ENCODE measurements around the gene CAPS2. TPM values are rescaled to one million over a fixed set of nuclear protein-coding genes. Genes with fewer than 3 reads are reported as not detected.

CAPS2 gene
- total RNA-seq, 1 experiment from 2014 or later: 4.3 TPM

GRCh38 chr12:75366629-75367028 is 36.5 kb upstream of the CAPS2 start:
- H4K20me1 ChIP-seq (ENCODE audit: control insufficient read depth, insufficient read depth, insufficient read length): no peaks in the 10 kb centered on the region
- H4K5ac ChIP-seq (ENCODE audit: insufficient read length, low read depth, low read length): no peak overlapping the region
- H2BK20ac ChIP-seq (ENCODE audit: low read depth, low read length, poor library complexity, severe bottlenecking): no peak overlapping the region
- H3K18ac ChIP-seq (ENCODE audit: insufficient read length, low read depth, low read length): no peak overlapping the region
- peaks cover 2% of the 10 kb centered on the region; the same call in 1 of the 2 replicates for H3K4me1 ChIP-seq (ENCODE audit: insufficient read depth, low read length)
- H2AK5ac ChIP-seq (ENCODE audit: insufficient read length, low read length): no peak overlapping the region
- peak overlapping the region; percentile 58 for H3K27ac ChIP-seq (ENCODE audit: insufficient read length, low read depth, low read length)
- DNase-seq: no peak
- no peaks in the 10 kb centered on the region for H3K79me1 ChIP-seq (ENCODE audit: insufficient read depth, low read depth, low read length, poor library complexity, severe bottlenecking)
- H2AFZ ChIP-seq (ENCODE audit: low read length): no peak overlapping the region
- TF ChIP-seq CTCF (conservative IDR thresholded peaks at IDR 0.05): no peak
- peak overlapping the region; percentile 69 for H3K4me2 ChIP-seq (ENCODE audit: insufficient read depth, insufficient read length, low read length)
- no peak overlapping the region for H2BK12ac ChIP-seq (ENCODE audit: insufficient read length, low read depth, low read length)
- H3K9me3 ChIP-seq (ENCODE audit: control insufficient read depth, low read depth, low read length): no peaks in the 10 kb centered on the region
- H3T11ph ChIP-seq (ENCODE audit: low read length): no peak overlapping the region
- H3K79me2 ChIP-seq (ENCODE audit: insufficient read depth, low read length): no peaks in the 10 kb centered on the region
- no peaks in the 10 kb centered on the region for H3K27me3 ChIP-seq (ENCODE audit: insufficient read depth, low read length)
- Mint-ChIP-seq H3K9me3 (peaks cover 0 to 7% of the 10 kb centered on the region in 2 experiments; a peak in 3 of 5 replicates), H3K27me3 (ENCODE audit: low read depth) (no peaks in the 10 kb centered on the region), H3K27ac (peak overlapping the region; percentile 8 to 97 (median 82); a peak in 4 of 7 replicates), H3K4me1 (peaks cover 31 to 35% of the 10 kb centered on the region in 2 experiments), H3K4me3 (peak overlapping the region; percentile 35 to 55; a peak in 4 of 5 replicates), H3K36me3 (ENCODE audit: insufficient read depth in 1 of 3, low read depth in 3 of 3) (peaks cover 2 to 17% (median 4%) of the 10 kb centered on the region in 3 experiments; a peak in 5 of 7 replicates)
- no peak overlapping the region for H2BK15ac ChIP-seq (ENCODE audit: low read depth, low read length)
- whole genome bisulfite sequencing (ENCODE audit: extremely low coverage, insufficient read length, low lambda C conversion rate): no CpG with 5 or more reads among the region's 1 CpG
- H4K8ac ChIP-seq (replicated peaks; ENCODE audit: insufficient read length, low read depth, low read length): no peak overlapping the region
- no peak overlapping the region for H3K14ac ChIP-seq (ENCODE audit: insufficient read depth, low read length)
- no peak overlapping the region for H3K23ac ChIP-seq (ENCODE audit: insufficient read length, low read depth, low read length)
- H4K91ac ChIP-seq (ENCODE audit: insufficient read length, low read depth, low read length): no peak overlapping the region
- no peaks in the 10 kb centered on the region for H3K23me2 ChIP-seq (ENCODE audit: insufficient read length, low read depth, low read length, poor library complexity, severe bottlenecking)
- H3K56ac ChIP-seq (ENCODE audit: insufficient read length, low read depth, low read length): no peak overlapping the region
- H3K9ac ChIP-seq (ENCODE audit: extremely low read depth, insufficient read length, low read length): no peak overlapping the region
- no peak overlapping the region for H3K4ac ChIP-seq (ENCODE audit: low read depth, low read length)
- H2BK120ac ChIP-seq (ENCODE audit: low read depth, low read length, poor library complexity, severe bottlenecking): no peak overlapping the region
- H2BK5ac ChIP-seq (ENCODE audit: insufficient read length, low read length): no peak overlapping the region
